Measurements from ENCODE around the gene TESMIN. TPM values are rescaled to one million over a fixed set of nuclear protein-coding genes. Genes with fewer than 3 reads are reported as not detected.

Gene TESMIN
- total RNA-seq, 1 experiment from 2014 or later, result 24.8 TPM

DNA sequence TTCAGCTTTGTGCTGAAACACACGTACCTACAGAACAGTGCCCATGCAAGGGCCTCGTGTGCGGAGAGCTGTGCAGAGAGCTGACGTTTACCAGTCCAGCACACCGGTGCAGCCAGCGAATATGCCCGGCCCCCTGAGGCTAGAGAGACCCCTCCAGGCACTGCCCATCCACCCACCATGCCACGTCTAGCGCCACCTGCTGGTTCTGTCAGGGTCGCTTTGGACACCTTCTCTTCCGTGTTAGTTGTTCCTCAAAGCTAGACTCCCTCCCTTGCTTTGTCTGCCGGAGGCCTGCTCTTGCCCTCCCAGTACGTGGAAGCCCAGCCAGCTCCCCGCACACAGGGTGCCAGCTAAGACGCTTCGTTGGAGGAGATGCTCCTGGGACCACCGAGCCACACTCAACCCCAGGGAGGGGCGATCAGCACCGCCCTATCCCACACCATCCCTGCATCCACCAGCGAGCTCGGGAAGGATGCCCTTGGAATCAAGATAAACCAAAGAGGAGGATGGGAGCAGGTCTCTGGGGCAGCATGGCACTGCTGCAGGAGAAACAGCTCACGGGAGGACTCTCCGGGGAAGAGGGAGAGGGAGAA, 47.0 kb upstream of the TESMIN start:
- Histone ChIP-seq H3K27me3 (ENCODE audit: insufficient read depth, low read length) (no peaks in the 10 kb centered on the region), H3K4me2 (ENCODE audit: low read length) (no peak overlapping the region), H3K9ac (ENCODE audit: low read length) (no peak overlapping the region), H3K79me2 (ENCODE audit: insufficient read depth, low read length) (no peaks in the 10 kb centered on the region), H4K20me1 (ENCODE audit: insufficient read depth) (no peaks in the 10 kb centered on the region), H2AFZ (ENCODE audit: low read depth, low read length, poor library complexity, severe bottlenecking) (no peak overlapping the region), H3K36me3 (ENCODE audit: control insufficient read depth in 1 of 2, insufficient read depth in 2 of 2, low read length in 2 of 2) (peaks cover 5 to 12% of the 10 kb centered on the region in 2 experiments; a peak in 3 of 4 replicates), H3K9me2 (ENCODE audit: insufficient read depth) (no peaks in the 10 kb centered on the region), H3K27ac (ENCODE audit: low read depth, low read length) (no peak overlapping the region), H3K9me3 (ENCODE audit: control insufficient read depth in 1 of 2, insufficient read depth in 1 of 2, low read depth in 1 of 2, low read length in 2 of 2) (no peaks in the 10 kb centered on the region), H3K4me1 (ENCODE audit: control insufficient read depth in 1 of 2, insufficient read depth in 2 of 2, low read length in 2 of 2) (no peaks in the 10 kb centered on the region), H3K4me3 (replicated peaks in 1 of 2; ENCODE audit: low read depth in 1 of 2, low read length in 2 of 2) (no peak overlapping the region)
- CTCF ChIA-PET, result interaction anchor here (0.6 to 4.2 kb wide), 6 partner anchors 10 to 246 kb away, joined by 3 to 24 read pairs (median 3); no protein-coding TSS in a partner anchor
- RAD21 ChIA-PET (ENCODE audit: low non-redundant PET in 1 of 2, low total read pairs in 2 of 2, uncharacterized antibody in 2 of 2, unreplicated experiment in 2 of 2), result interaction anchor here (0.6 to 1.1 kb wide), 3 partner anchors 67 to 166 kb away, joined by 3 read pairs; no protein-coding TSS in a partner anchor
- ATAC-seq (peak; percentile 74), DNase-seq (ENCODE audit: low read depth, low spot score) (no peak)
- TF ChIP-seq, protein P1, sequence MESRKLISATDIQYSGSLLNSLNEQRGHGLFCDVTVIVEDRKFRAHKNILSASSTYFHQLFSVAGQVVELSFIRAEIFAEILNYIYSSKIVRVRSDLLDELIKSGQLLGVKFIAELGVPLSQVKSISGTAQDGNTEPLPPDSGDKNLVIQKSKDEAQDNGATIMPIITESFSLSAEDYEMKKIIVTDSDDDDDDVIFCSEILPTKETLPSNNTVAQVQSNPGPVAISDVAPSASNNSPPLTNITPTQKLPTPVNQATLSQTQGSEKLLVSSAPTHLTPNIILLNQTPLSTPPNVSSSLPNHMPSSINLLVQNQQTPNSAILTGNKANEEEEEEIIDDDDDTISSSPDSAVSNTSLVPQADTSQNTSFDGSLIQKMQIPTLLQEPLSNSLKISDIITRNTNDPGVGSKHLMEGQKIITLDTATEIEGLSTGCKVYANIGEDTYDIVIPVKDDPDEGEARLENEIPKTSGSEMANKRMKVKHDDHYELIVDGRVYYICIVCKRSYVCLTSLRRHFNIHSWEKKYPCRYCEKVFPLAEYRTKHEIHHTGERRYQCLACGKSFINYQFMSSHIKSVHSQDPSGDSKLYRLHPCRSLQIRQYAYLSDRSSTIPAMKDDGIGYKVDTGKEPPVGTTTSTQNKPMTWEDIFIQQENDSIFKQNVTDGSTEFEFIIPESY (IDR thresholded peaks at IDR 0.05; ENCODE audit: extremely low read depth, insufficient replicate concordance, low read length), result no peak
- TF ChIP-seq CTCF (IDR thresholded peaks at IDR 0.05 in 2 of 3, conservative IDR thresholded peaks at IDR 0.05 in 1 of 3; ENCODE audit: borderline replicate concordance in 1 of 3, insufficient read depth in 1 of 3, low read depth in 2 of 3, low read length in 2 of 3) (peak; percentile 41 to 85 (median 82); a peak in 5 of 6 replicates), RAD21 (IDR thresholded peaks at IDR 0.05; ENCODE audit: low read depth) (peak; percentile 55), CEBPB (IDR thresholded peaks at IDR 0.05; ENCODE audit: low read depth) (no peak)
- POLR2A ChIA-PET, result interaction anchor here (0.6 kb wide), 1 partner anchor 165 kb away, joined by 3 read pairs; no protein-coding TSS in a partner anchor
- no TSS peak for BruUV-seq (replicated peaks)
- intact Hi-C loops (cut with micrococcal nuclease), result loop anchor here (1.0 kb wide), 1 partner anchor 165 kb away; no protein-coding TSS in a partner anchor
